GM12891 (cell line): ENCODE results near the gene TAS1R2.
A peak's percentile ranks its signal among the peaks of the same experiment; 100 is the strongest.
"Not testable (repeated sequence)": the region's sequence is repeated elsewhere in the genome, so short reads cannot be mapped to it uniquely, and the experiment has no call there.

ENCODE experiments used
- DNase-seq: peaks from one replicate; pipeline ENCODE4 v3.0.0; 2011; ENCODE audit warnings: low spot score; ENCODE audit not compliant: insufficient read length
- FAIRE-seq: peaks from 2 replicates; lab custom pipeline; 2011; peaks lifted over from hg19 to GRCh38; lab: Jason Lieb, UNC
- PAX5 ChIP-seq: IDR thresholded peaks from 2 replicates; pipeline ENCODE4 v1.6.1; 2011; ENCODE audit warnings: low read length, moderate library complexity, mild to moderate bottlenecking; ENCODE audit not compliant: insufficient read depth, severe bottlenecking
- POLR2A ChIP-seq: IDR thresholded peaks from 2 replicates; pipeline ENCODE4 v1.6.1; 2011; ENCODE audit warnings: low read depth, low read length, control low read depth
- POLR2AphosphoS5 ChIP-seq: IDR thresholded peaks from 2 replicates; pipeline ENCODE4 v1.6.1; 2011; ENCODE audit warnings: low read depth, low read length, control low read depth
- POU2F2 ChIP-seq: IDR thresholded peaks from 2 replicates; pipeline ENCODE4 v1.6.1; 2011; ENCODE audit warnings: low read depth, mild to moderate bottlenecking, control low read depth, low read length, moderate library complexity
- SPI1 ChIP-seq: IDR thresholded peaks from 2 replicates; pipeline ENCODE4 v1.6.1; 2011; ENCODE audit warnings: low read depth, low read length, control low read depth
- TAF1 ChIP-seq: IDR thresholded peaks from 2 replicates; pipeline ENCODE4 v1.6.1; 2011; ENCODE audit warnings: low read depth, low read length, control low read depth

TAS1R2 gene

GRCh38 chr1:18900303-18900841, 40.9 kb upstream of the TAS1R2 start:
- TF ChIP-seq PAX5: no peak
- TF ChIP-seq TAF1: no peak
- TF ChIP-seq POU2F2: no peak
- TF ChIP-seq POLR2A: no peak
- TF ChIP-seq POLR2AphosphoS5: no peak
- TF ChIP-seq SPI1: no peak
- peak; percentile 55 for FAIRE-seq

GRCh38 chr1:18899363-18900049, 40.0 kb upstream of the TAS1R2 start:
- TF ChIP-seq PAX5: no peak
- no peak for TF ChIP-seq POLR2AphosphoS5
- TF ChIP-seq SPI1: peak; percentile 43; the same call in 1 of the 2 replicates
- TF ChIP-seq POLR2A: no peak
- TF ChIP-seq TAF1: no peak
- TF ChIP-seq POU2F2: no peak
- no peak for DNase-seq
- no peak for FAIRE-seq

More at GRCh38 chr1:18900303-18900841, 40.9 kb upstream of the TAS1R2 start:
- DNase-seq: no peak

- no peak for DNase-seq
- TF ChIP-seq POLR2A (no peak), PAX5 (no peak), TAF1 (no peak), POLR2AphosphoS5 (no peak), POU2F2 (no peak), SPI1 (no peak)
- no peak for FAIRE-seq
Measured at GRCh38 chr1:18898567-18898966, 39.1 kb upstream of the TAS1R2 start.

- DNase-seq: no peak
- no peak for TF ChIP-seq POLR2A
- TF ChIP-seq TAF1: no peak
- no peak for TF ChIP-seq PAX5
- TF ChIP-seq POLR2AphosphoS5: no peak
- no peak for TF ChIP-seq POU2F2
- no peak for TF ChIP-seq SPI1
- no peak for FAIRE-seq
Measured at GRCh38 chr1:18895317-18895716, 35.9 kb upstream of the TAS1R2 start.

GRCh38 chr1:18893120-18893519, 33.7 kb upstream of the TAS1R2 start:
- TF ChIP-seq POLR2A (no peak), SPI1 (no peak), PAX5 (no peak), TAF1 (no peak), POU2F2 (no peak), POLR2AphosphoS5 (no peak)
- DNase-seq (no peak), FAIRE-seq (no peak)

GRCh38 chr1:18891858-18892257, 32.4 kb upstream of the TAS1R2 start:
- not testable (repeated sequence) for DNase-seq, FAIRE-seq

- DNase-seq (no peak), FAIRE-seq (no peak)
- TF ChIP-seq POLR2AphosphoS5 (no peak), POLR2A (no peak), PAX5 (no peak), POU2F2 (no peak), SPI1 (no peak), TAF1 (no peak)
Measured at GRCh38 chr1:18891426-18891780, 31.9 kb upstream of the TAS1R2 start.

- no peak for DNase-seq
- no peak for TF ChIP-seq PAX5
- TF ChIP-seq POLR2A: no peak
- no peak for TF ChIP-seq SPI1
- no peak for TF ChIP-seq TAF1
- FAIRE-seq: no peak
Measured at GRCh38 chr1:18890706-18891425, 31.4 kb upstream of the TAS1R2 start.

- TF ChIP-seq POLR2AphosphoS5: no peak
- TF ChIP-seq POLR2A: no peak
- TF ChIP-seq POU2F2: no peak
- FAIRE-seq (no peak), DNase-seq (no peak)
Measured at GRCh38 chr1:18886003-18886335, 26.5 kb upstream of the TAS1R2 start.

- DNase-seq (no peak), FAIRE-seq (no peak)
- no peak for TF ChIP-seq SPI1
Measured at GRCh38 chr1:18885311-18886002, 26.0 kb upstream of the TAS1R2 start.

GRCh38 chr1:18884727-18885126, 25.3 kb upstream of the TAS1R2 start:
- no peak for TF ChIP-seq POU2F2
- TF ChIP-seq POLR2A: no peak
- no peak for TF ChIP-seq POLR2AphosphoS5
- TF ChIP-seq TAF1: no peak
- no peak for TF ChIP-seq PAX5
- TF ChIP-seq SPI1: no peak
- DNase-seq (no peak), FAIRE-seq (no peak)
